HG02610 (cell line): ENCODE measurements around the gene CASKIN2.
A peak's percentile ranks its signal among the peaks of the same experiment; 100 is the strongest.

ENCODE experiments used
- ATAC-seq: cut with Tn5 transposase; IDR thresholded peaks from one replicate; pipeline ENCODE4 v1.9.1; 2021; ENCODE audit warnings: mild to moderate bottlenecking, moderate library complexity; ENCODE audit not compliant: unreplicated experiment

CASKIN2 gene

GRCh38 chr17:75547091-75547490 lies 31.8 kb upstream of the CASKIN2 start:
- ATAC-seq = no peak

DNA sequence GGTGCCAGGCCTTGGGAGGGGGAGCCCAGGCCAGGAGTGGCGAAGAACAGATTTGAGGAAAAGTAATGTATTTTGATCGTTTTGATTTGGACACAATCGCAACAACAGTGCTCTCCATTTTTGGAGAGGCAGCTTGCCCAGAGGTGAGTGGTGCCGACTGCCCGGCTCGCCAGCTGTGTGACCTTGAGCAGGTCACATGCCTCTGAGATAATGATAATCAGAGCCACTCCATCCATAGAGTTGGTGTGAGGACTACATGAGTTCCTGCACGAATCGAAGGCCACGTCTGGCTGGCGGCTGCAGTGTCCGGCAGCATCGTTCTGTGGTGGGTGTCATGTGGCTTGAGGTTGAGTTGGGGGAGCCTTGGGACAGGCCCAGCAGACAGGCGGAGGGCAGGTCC lies 30.8 kb upstream of the CASKIN2 start:
- no peak for ATAC-seq

GRCh38 chr17:75544250-75544649 lies 28.9 kb upstream of the CASKIN2 start:
- no peak for ATAC-seq

DNA sequence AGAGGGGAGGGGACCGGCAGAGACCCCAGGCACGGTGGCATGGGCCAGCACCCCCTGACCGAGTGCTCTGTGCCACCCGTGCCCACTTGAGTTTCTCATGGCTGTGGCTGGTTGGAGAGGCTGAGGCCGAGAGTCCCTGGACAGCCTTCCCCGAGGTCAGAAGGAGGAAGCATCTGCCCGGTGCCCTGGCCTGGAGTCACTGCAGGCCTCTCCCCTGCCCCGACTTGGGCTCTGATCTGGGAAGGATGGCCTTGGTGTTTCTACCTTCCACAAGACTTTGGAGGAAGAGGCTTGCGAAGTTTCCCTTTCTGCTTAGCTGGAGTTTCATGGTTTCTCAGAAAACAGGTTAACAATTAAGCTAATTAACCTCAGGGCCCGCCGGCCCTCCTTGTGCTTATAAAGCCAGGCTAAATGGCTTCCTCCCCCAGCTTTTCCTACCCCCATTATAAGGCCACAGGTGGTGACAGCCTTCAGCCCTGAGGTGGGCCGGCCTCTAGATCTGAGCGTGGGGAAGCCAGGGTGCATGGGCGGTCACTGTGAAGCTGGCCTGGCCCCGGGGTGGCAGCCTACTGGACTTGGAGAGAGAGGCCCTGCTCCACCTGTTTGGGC lies 27.5 kb upstream of the CASKIN2 start:
- no peak for ATAC-seq

GRCh38 chr17:75542229-75542628 lies 26.9 kb upstream of the CASKIN2 start:
- no peak for ATAC-seq

GRCh38 chr17:75540923-75541503 lies 25.7 kb upstream of the CASKIN2 start:
- ATAC-seq = no peak

DNA sequence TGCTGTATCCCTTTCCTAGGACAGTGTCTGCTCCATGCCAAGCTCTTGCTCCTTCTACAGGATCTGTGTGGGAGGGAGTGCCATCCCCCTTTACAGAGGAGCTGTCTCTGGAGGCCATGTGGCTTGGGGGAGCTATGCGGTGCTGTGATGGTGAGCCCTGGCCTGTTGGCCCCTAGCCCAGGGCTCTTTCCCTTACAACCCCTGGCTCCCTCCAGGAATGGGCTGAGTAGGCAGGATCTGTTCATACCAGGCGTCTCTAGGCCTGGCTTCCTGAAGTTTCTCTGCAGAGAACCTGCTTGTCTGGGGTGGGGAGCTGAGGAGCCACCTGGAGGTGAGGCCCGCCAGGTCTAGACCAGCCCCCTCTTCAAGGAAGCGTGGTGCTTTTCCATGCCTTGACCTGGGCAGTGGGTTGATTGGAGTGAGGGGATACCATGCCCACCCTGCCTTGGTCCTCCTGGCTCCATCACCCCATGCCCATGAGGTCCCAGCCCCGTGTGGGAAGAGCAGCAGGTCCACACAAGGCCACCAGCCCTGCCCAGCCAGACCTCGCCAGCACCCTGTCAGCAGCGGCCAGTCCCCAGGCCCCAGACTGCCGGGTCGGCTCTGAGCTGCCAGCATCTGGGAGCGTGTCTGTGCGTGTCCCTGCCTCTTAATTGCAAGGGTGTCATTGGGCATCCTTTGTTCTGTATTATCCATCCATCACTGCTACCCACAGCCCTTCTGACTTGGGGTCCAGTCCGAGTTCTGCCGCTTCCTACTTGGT lies 24.8 kb upstream of the CASKIN2 start:
- no peak for ATAC-seq

DNA sequence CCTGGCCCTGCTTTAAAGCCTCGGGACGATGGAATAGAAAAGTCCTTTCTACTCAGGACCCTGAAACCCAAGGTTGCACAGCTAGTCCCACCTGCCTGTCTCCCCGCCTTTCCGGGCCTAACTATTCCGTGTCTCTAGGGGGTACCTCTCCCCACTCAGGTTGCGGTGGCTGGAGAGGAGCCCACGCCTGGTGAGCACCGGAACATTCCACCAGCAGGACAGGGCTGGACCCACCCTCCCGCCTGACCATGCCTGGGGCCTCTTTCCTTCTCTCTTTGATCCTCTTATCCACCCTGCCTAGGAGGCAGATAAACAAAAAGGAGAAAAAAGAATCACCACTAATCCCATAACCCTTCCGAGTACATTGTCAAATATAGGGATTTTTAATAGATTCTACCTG lies 21.0 kb upstream of the CASKIN2 start:
- no peak for ATAC-seq

DNA sequence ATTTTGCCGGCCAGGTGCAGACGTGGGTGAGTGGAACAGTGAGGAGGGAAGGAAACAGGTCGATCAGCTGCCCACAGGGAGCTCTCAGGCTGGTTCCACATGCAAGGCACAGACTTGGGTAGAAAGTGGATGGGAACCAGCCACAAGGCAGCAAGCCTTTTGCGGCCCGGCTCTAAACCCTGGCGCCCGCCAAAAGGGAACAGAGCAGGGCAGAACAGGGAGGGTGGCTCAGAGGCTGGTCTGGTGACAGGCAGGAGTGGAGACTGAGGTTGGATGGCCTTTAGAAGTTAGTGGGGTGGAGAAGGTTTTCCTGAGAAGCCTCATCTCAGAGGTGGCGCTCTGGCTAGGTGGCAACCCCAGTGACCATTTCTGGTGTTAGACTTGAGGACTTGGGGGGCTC lies 20.5 kb upstream of the CASKIN2 start:
- no peak for ATAC-seq

DNA sequence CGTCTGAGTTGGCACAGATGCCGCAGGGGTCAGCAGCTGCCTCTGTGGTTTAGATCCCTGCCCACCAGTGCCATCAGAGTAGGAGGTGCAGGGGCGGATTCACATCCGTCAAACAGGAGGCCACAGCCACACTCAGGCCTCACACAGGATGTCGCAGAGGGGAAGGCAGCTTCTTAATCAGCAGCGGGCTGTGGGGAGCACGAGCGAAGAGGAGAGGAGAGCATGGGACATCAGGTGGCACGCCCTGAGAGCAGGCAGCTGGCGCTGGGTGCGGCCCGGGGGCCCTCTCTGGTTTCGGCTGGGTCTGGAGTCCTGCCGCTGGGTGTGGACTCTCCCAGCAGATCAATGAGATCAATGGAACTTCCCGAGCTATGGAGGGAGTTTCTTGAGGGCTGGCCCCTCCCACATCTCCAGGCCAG lies 19.8 kb upstream of the CASKIN2 start:
- no peak for ATAC-seq

- no peak for ATAC-seq
These were observed 16.4 kb upstream of the CASKIN2 start for GRCh38 chr17:75531721-75532072.

- no peak for ATAC-seq
These were observed 15.7 kb upstream of the CASKIN2 start for GRCh38 chr17:75530837-75531720.

DNA sequence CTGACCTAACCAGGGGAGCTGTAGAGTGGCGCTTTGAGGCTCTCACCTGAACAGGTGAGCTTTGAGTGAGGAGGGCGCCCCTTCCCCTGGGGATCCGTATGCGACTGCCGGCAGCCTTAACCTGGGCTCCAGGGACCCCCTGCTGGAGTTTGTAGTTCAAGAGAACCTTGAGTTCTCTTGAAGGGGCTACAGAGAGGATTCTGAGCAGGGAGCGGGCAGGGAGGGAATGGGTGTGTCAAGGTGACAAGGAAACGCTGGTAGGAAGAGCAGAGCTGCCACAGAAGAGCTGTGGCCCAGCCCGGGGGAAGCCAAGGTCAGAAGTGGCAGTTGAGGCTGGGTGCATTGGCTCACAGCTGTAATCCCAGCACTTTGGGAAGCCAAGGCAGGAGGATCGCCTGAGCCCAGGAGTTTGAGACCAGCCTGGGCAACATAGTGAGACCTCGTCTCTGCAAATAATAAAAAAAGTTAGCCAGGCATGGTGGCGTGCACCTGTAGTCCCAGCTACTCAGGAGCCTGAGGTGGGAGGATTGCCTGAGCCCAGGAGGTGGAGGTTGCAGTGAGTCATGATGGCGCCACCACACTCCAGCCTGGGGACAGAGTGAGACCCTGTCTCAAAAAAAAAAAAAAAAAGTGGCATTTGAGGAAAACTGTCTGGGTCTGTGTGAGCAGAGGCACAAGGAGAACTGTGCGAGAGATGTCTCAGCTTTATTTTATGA lies 11.4 kb upstream of the CASKIN2 start:
- no peak for ATAC-seq

GRCh38 chr17:75525806-75526554 lies 10.6 kb upstream of the CASKIN2 start:
- ATAC-seq = peak; percentile 8

GRCh38 chr17:75524970-75525805 lies 9.9 kb upstream of the CASKIN2 start, which contains the start of gene LLGL2:
Gene LLGL2 (plus strand): TSS chr17:75525697. CDS start chr17:75543427, 17,730 bp downstream.
- peak; percentile 77 for ATAC-seq

DNA sequence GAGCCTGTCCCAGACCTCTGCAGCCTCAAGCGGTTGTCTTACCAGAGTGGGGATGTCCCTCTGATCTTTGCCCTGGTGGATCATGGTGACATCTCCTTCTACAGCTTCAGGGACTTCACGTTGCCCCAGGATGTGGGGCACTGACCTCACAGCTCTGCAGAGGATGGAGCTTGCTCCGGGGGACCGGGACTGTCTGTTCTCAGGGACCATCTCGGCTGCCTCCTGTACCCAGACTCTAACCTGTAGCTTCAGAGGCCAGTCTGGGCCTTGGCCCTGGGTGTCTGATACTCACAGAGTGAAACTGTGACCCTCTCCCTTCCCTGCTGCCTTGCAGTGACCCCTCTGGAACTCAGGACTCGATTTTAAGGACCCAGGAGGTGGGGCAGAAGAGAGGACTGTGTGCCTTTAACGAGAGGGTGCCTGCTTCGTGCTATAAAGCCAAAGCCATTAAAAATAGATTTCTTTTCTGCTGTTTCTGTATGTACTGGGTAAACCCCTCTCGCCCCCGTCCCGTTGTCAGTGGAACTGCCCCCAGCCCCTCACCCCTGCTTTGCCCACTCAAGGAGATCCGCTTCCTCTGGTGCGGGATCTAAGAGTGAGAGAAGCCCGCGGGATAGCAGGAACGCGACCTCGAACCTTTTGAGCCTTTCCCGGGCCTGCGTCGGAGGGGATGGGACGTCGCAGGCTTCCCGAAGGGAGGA lies 9.1 kb upstream of the CASKIN2 start:
- ATAC-seq = no peak

GRCh38 chr17:75523647-75524046 lies 8.3 kb upstream of the CASKIN2 start:
- ATAC-seq = no peak

DNA sequence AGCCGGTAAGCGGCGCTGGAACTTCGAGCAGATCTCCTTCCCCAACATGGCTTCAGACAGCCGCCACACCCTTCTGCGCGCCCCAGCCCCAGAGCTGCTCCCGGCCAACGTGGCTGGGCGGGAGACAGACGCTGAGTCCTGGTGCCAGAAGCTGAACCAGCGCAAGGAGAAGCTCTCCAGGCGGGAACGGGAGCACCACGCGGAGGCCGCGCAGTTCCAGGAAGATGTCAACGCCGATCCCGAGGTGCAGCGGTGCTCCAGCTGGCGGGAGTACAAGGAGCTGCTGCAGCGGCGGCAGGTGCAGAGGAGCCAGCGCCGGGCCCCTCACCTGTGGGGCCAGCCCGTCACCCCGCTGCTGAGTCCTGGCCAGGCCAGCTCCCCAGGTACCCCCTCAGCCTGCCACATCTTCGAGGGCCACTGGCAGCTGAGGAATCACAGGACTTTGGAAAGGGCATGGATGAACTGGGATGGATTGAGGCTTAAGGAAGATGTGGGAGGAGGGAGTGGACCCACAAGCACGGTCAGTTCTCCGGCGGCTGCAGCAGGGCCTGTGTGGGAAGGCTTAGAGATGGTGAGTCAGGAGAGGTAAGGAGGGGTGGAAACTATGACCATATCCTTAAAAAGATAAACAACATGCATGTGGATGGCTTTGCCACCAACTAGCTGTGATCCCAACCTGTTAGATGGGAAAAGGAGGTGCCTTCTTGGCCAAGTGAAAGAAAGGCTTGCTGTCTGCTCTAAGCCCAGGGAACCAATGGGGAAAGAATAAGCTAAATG lies 6.8 kb upstream of the CASKIN2 start:
- no peak for ATAC-seq
